K562 (cell line): Measurements from ENCODE around the gene DCUN1D2. TPM values are rescaled to one million over a fixed set of nuclear protein-coding genes. Genes with fewer than 3 reads are reported as not detected.
A peak's percentile ranks its signal among the peaks of the same experiment; 100 is the strongest.

ENCODE experiments used
- CHD1 ChIP-seq: fragments of 200-600 bp; sonication (generic); IDR thresholded peaks from one replicate; pipeline ENCODE4 v1.6.1; 2012; ENCODE audit warnings: mild to moderate bottlenecking, moderate library complexity, low read length, inconsistent platforms
- CTBP1 ChIP-seq: fragments of 450-650 bp; IDR thresholded peaks from 2 replicates; pipeline ENCODE4 v1.6.1; 2016; ENCODE audit warnings: borderline replicate concordance
- DDX20 ChIP-seq: fragments of 450-650 bp; IDR thresholded peaks from 2 replicates; pipeline ENCODE4 v1.6.1; 2016; ENCODE audit warnings: missing genetic modification characterization, low read depth, mild to moderate bottlenecking, missing compliant biosample characterization, moderate library complexity
- EP400 ChIP-seq: fragments of 450-650 bp; IDR thresholded peaks from 2 replicates; pipeline ENCODE4 v1.6.1; 2017; ENCODE audit warnings: antibody characterized with exemption, mild to moderate bottlenecking, moderate library complexity
- ETV5 ChIP-seq: sonication (generic); formaldehyde crosslinking; IDR thresholded peaks from 2 replicates; pipeline ENCODE4 v1.4.0; 2020; ENCODE audit warnings: low read depth, mild to moderate bottlenecking, missing genetic modification reagents
- FOXM1 ChIP-seq, 2 experiments: fragments of 450-650 bp in 1 of 2; sonication (generic) in 1 of 2; formaldehyde crosslinking in 1 of 2; IDR thresholded peaks; 2 replicates each; pipeline versions ENCODE4 v1.6.1 to v1.9.0; 2017 to 2022; ENCODE audit warnings: low read depth in 2 of 2, mild to moderate bottlenecking in 2 of 2, missing genetic modification reagents in 1 of 2, moderate library complexity in 1 of 2
- FOXP1 ChIP-seq: sonication (generic); formaldehyde crosslinking; IDR thresholded peaks from 2 replicates; pipeline ENCODE4 v1.8.0; 2022; ENCODE audit warnings: mild to moderate bottlenecking, missing genetic modification reagents
- GABPA ChIP-seq: fragments of 200-800 bp; sonication (Bioruptor generic); conservative IDR thresholded peaks from 2 replicates; pipeline ENCODE4 v1.6.1; 2016; ENCODE audit warnings: low read depth, missing genetic modification characterization, missing compliant biosample characterization
- HOXB6 ChIP-seq: fragments of 250-450 bp; sonication (Bioruptor Pico); IDR thresholded peaks from 2 replicates; pipeline ENCODE4 v1.5.1; 2022; ENCODE audit warnings: mild to moderate bottlenecking, borderline replicate concordance
- LCOR ChIP-seq: sonication (generic); formaldehyde crosslinking; IDR thresholded peaks from 2 replicates; pipeline ENCODE4 v1.8.0; 2022; ENCODE audit warnings: mild to moderate bottlenecking, missing genetic modification reagents
- MBD2 ChIP-seq: sonication (generic); IDR thresholded peaks from 2 replicates; pipeline ENCODE4 v1.6.1; 2016; ENCODE audit warnings: low read depth, borderline replicate concordance
- MIER1 ChIP-seq: fragments of 450-650 bp; IDR thresholded peaks from 2 replicates; pipeline ENCODE4 v1.6.1; 2016; ENCODE audit warnings: antibody characterized with exemption, mild to moderate bottlenecking, low read depth
- NELFE ChIP-seq: IDR thresholded peaks from 2 replicates; pipeline ENCODE4 v1.6.1; 2011; ENCODE audit warnings: mild to moderate bottlenecking; ENCODE audit not compliant: insufficient read depth, insufficient read length
- PCBP1 ChIP-seq: fragments of 200-400 bp; formaldehyde crosslinking; IDR thresholded peaks from 2 replicates; pipeline ENCODE4 v1.6.1; 2018; ENCODE audit warnings: mild to moderate bottlenecking, low read depth, low read length; ENCODE audit not compliant: poor library complexity, severe bottlenecking
- RBFOX2 ChIP-seq: fragments of 200-400 bp; formaldehyde crosslinking; IDR thresholded peaks from 2 replicates; pipeline ENCODE4 v1.6.1; 2017; ENCODE audit warnings: low read depth, mild to moderate bottlenecking, low read length, moderate library complexity
- SP1 ChIP-seq: sonication (generic); formaldehyde crosslinking; IDR thresholded peaks from 2 replicates; pipeline ENCODE4 v1.8.1; 2022; ENCODE audit warnings: mild to moderate bottlenecking, missing genetic modification reagents
- STAG1 ChIP-seq: sonication (generic); formaldehyde crosslinking; IDR thresholded peaks from 2 replicates; pipeline ENCODE4 v1.5.0; 2020; ENCODE audit warnings: missing genetic modification reagents, borderline replicate concordance
- TEAD1 ChIP-seq, 2 experiments: fragments of 450-650 bp in 1 of 2; sonication (generic) in 1 of 2; formaldehyde crosslinking; IDR thresholded peaks; 2 replicates each; pipeline versions ENCODE4 v1.4.0 to v1.8.0; 2020 to 2022; ENCODE audit warnings: mild to moderate bottlenecking in 2 of 2, missing genetic modification reagents in 1 of 2
- ZEB2 ChIP-seq: fragments of 450-650 bp; IDR thresholded peaks from 2 replicates; pipeline ENCODE4 v1.6.1; 2016
- ZFP36 ChIP-seq: fragments of 150-350 bp; IDR thresholded peaks from 2 replicates; pipeline ENCODE4 v1.6.1; 2018; ENCODE audit warnings: low read length, low read depth; ENCODE audit not compliant: partially characterized antibody
- polyA plus RNA-seq, 8 experiments: library from polyadenylated mRNA; depleted of rRNA in 4 of 8; stranded (reverse) in 5 of 8; unstranded in 3 of 8; fragments of >200 nt; fragmentation: Nextera tagmentation in 2 of 8; fragmentation: Illumina TruSeq in 1 of 8; extraction: Ambion mirVana in 2 of 8; extraction: Trizol in 1 of 8; gene quantifications; 2 replicates each; pipeline versions ENCODE4 v1.2.1 to v1.2.3, GENCODE V29; 2011 to 2014; ENCODE audit warnings: inconsistent platforms in 1 of 8, missing spikeins in 1 of 8
- total RNA-seq, 7 experiments: library from RNA; depleted of rRNA in 6 of 7; stranded (reverse); fragments of >200 nt in 6 of 7; fragmentation: Illumina TruSeq in 2 of 7; extraction: Trizol in 2 of 7; gene quantifications; 2 replicates each; pipeline versions ENCODE4 v1.2.1 to v1.2.3, GENCODE V29; 2011 to 2021; ENCODE audit warnings: low replicate concordance in 1 of 7
- TF ChIP-seq, protein P1 (sequence below): fragments of 450-650 bp; IDR thresholded peaks from 2 replicates; pipeline ENCODE4 v1.6.1; 2014; ENCODE audit warnings: low read depth, mild to moderate bottlenecking, moderate library complexity, borderline replicate concordance
- TF ChIP-seq, protein P2 (sequence below): fragments of 250-450 bp; sonication (Bioruptor Pico); IDR thresholded peaks from 2 replicates; pipeline ENCODE4 v1.4.0; 2020; ENCODE audit warnings: mild to moderate bottlenecking, moderate library complexity
- TF ChIP-seq, protein P3 (sequence below): sonication (generic); formaldehyde crosslinking; IDR thresholded peaks from 2 replicates; pipeline ENCODE4 v1.8.0; 2022; ENCODE audit warnings: mild to moderate bottlenecking, missing genetic modification reagents

The DCUN1D2 gene
- total and polyA plus RNA-seq, 9 of the 15 experiments (the other 6 are each of a cell fraction or from before 2014, with no cell fraction given) = 2.1 to 16.8 (median 11.1) TPM

DNA sequence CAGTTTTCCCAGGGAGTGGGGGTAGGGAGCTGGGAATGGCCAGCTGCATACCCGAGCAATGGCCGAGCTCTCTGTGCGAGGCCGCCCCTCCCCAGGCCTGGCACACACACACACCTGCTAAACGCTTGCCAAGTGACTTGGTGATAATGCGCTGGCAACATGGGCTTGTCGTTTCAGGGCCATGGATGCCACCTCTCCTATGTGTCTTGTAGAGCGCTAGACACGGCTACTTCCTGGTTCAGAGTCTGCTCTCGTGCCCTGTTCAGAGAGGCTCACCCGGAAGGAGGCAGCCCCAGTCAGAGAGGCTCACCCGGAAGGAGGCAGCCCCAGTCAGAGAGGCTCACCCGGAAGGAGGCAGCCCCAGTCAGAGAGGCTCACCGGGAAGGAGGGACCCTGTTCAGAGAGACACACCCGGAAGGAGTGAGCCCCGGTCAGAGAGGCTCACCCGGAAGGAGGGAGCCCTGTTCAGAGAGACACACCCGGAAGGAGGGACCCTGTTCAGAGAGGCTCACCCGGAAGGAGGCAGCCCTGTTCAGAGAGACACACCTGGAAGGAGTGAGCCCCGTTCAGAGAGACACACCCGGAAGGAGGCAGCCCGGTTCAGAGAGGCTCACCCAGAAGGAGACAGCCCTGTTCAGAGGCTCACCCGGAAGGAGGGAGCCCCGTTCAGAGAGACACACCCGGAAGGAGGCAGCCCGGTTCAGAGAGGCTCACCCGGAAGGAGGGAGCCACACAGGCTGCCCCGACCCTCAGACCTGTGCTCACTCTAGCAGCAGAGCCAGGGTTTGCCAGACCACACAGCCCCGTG is 41.4 kb downstream of the DCUN1D2 start (continued):
- TF ChIP-seq FOXM1 (IDR thresholded peaks at IDR 0.05; ENCODE audit: low read depth) (no peak), FOXM1 (CRISPR knock-in tag; IDR thresholded peaks at IDR 0.05; ENCODE audit: low read depth) (0 out of 2 replicates have a peak, but pooled peaks have one; percentile 30), TEAD1 (CRISPR knock-in tag; IDR thresholded peaks at IDR 0.05) (peak in 1 of 2 experiments; percentile 56; a peak in 1 of 4 replicates), CHD1 (no peak), LCOR (CRISPR knock-in tag) (peak; percentile 80), HOXB6 (no peak), PCBP1 (no peak), STAG1 (no peak), ETV5 (CRISPR knock-in tag) (peak; percentile 99), DDX20 (no peak), EP400 (peak; percentile 69), GABPA (peak; percentile 99), RBFOX2 (peak; percentile 72), MBD2 (no peak; the same call in 1 of the 2 replicates), ZEB2 (peak; percentile 93), FOXP1 (CRISPR knock-in tag) (peak; percentile 58; the same call in 1 of the 2 replicates), ZFP36 (peak; percentile 20), SP1 (CRISPR knock-in tag) (peak; percentile 77), CTBP1 (peak; percentile 46; the same call in 1 of the 2 replicates), MIER1 (no peak), NELFE (no peak)
- TF ChIP-seq, protein P1, sequence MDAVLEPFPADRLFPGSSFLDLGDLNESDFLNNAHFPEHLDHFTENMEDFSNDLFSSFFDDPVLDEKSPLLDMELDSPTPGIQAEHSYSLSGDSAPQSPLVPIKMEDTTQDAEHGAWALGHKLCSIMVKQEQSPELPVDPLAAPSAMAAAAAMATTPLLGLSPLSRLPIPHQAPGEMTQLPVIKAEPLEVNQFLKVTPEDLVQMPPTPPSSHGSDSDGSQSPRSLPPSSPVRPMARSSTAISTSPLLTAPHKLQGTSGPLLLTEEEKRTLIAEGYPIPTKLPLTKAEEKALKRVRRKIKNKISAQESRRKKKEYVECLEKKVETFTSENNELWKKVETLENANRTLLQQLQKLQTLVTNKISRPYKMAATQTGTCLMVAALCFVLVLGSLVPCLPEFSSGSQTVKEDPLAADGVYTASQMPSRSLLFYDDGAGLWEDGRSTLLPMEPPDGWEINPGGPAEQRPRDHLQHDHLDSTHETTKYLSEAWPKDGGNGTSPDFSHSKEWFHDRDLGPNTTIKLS = 0 out of 2 replicates have a peak, but pooled peaks have one; percentile 27
- TF ChIP-seq, protein P2, sequence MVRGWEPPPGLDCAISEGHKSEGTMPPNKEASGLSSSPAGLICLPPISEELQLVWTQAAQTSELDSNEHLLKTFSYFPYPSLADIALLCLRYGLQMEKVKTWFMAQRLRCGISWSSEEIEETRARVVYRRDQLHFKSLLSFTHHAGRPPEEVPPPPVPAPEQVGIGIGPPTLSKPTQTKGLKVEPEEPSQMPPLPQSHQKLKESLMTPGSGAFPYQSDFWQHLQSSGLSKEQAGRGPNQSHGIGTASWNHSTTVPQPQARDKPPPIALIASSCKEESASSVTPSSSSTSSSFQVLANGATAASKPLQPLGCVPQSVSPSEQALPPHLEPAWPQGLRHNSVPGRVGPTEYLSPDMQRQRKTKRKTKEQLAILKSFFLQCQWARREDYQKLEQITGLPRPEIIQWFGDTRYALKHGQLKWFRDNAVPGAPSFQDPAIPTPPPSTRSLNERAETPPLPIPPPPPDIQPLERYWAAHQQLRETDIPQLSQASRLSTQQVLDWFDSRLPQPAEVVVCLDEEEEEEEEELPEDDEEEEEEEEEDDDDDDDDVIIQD (CRISPR knock-in tag) = no peak
- TF ChIP-seq, protein P3, sequence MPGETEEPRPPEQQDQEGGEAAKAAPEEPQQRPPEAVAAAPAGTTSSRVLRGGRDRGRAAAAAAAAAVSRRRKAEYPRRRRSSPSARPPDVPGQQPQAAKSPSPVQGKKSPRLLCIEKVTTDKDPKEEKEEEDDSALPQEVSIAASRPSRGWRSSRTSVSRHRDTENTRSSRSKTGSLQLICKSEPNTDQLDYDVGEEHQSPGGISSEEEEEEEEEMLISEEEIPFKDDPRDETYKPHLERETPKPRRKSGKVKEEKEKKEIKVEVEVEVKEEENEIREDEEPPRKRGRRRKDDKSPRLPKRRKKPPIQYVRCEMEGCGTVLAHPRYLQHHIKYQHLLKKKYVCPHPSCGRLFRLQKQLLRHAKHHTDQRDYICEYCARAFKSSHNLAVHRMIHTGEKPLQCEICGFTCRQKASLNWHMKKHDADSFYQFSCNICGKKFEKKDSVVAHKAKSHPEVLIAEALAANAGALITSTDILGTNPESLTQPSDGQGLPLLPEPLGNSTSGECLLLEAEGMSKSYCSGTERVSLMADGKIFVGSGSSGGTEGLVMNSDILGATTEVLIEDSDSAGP (CRISPR knock-in tag) = 0 out of 2 replicates have a peak, but pooled peaks have one; percentile 8
